CD14-positive monocyte (primary cell): ENCODE results near the gene PHOSPHO2. TPM values are rescaled to one million over a fixed set of nuclear protein-coding genes. Genes with fewer than 3 reads are reported as not detected.

ENCODE experiments used
- DNase-seq, 3 donors: peaks; one replicate each; pipeline ENCODE4 v3.0.0-alpha.2; 2011 to 2022
- H2AFZ ChIP-seq: 2 replicates; pipeline ENCODE4 v1.6.0; 2012; ENCODE audit warnings: mild to moderate bottlenecking, low read depth, low read length, inconsistent platforms; ENCODE audit not compliant: insufficient read depth, poor library complexity, severe bottlenecking
- H3K27ac ChIP-seq, 2 donors: 1 replicate in 1 of 2; 2 replicates in 1 of 2; pipeline ENCODE4 v1.5.1; 2012 to 2013; ENCODE audit warnings: low read length in 2 of 2, control low read depth in 1 of 2, inconsistent platforms in 1 of 2, low read depth in 1 of 2, mild to moderate bottlenecking in 1 of 2
- H3K27me3 ChIP-seq, 2 donors: one replicate each; pipeline versions ENCODE4 v1.6.0 to v1.6.1; 2011 to 2013; ENCODE audit warnings: low read length in 2 of 2; ENCODE audit not compliant: control insufficient read depth in 2 of 2, insufficient read depth in 2 of 2
- H3K36me3 ChIP-seq, 2 donors: replicated peaks in 1 of 2; 1 replicate in 1 of 2; 2 replicates in 1 of 2; pipeline versions ENCODE4 v1.5.1 to v1.6.1; 2012 to 2013; ENCODE audit warnings: low read length in 2 of 2, control low read depth in 1 of 2, inconsistent platforms in 1 of 2, mild to moderate bottlenecking in 1 of 2; ENCODE audit not compliant: insufficient read depth in 2 of 2, control insufficient read depth in 1 of 2
- H3K4me1 ChIP-seq, 2 donors: 1 replicate in 1 of 2; 2 replicates in 1 of 2; pipeline versions ENCODE4 v1.5.1 to v1.6.1; 2012 to 2013; ENCODE audit warnings: low read length in 2 of 2, control low read depth in 1 of 2, inconsistent platforms in 1 of 2, mild to moderate bottlenecking in 1 of 2, moderate library complexity in 1 of 2; ENCODE audit not compliant: insufficient read depth in 2 of 2, control insufficient read depth in 1 of 2
- H3K4me2 ChIP-seq: replicated peaks from 2 replicates; pipeline ENCODE3; 2012; ENCODE audit warnings: low read length, moderate library complexity, mild to moderate bottlenecking; ENCODE audit not compliant: poor library complexity, severe bottlenecking; ENCODE audit errors: extremely low read depth
- H3K4me3 ChIP-seq, 3 experiments: fragments of 200-600 bp in 1 of 3; sonication (generic) in 1 of 3; replicated peaks in 1 of 3; 1 replicate in 2 of 3; 2 replicates in 1 of 3; pipeline ENCODE4 v1.5.1; 2011 to 2013; ENCODE audit warnings: low read length in 3 of 3, mild to moderate bottlenecking in 3 of 3, control low read depth in 2 of 3, low read depth in 2 of 3, inconsistent platforms in 1 of 3, moderate library complexity in 1 of 3
- H3K79me2 ChIP-seq: 2 replicates; pipeline ENCODE4 v1.6.0; 2012; ENCODE audit warnings: mild to moderate bottlenecking, control low read depth, inconsistent platforms, low read length, moderate library complexity; ENCODE audit not compliant: insufficient read depth
- H3K9ac ChIP-seq: 2 replicates; pipeline ENCODE4 v1.6.0; 2017; ENCODE audit warnings: low read length, mild to moderate bottlenecking; ENCODE audit not compliant: insufficient read depth, poor library complexity, severe bottlenecking
- H3K9me3 ChIP-seq, 2 donors: replicated peaks in 1 of 2; 1 replicate in 1 of 2; 2 replicates in 1 of 2; pipeline versions ENCODE4 v1.5.1 to v1.6.1; 2012 to 2013; ENCODE audit warnings: low read length in 2 of 2, control low read depth in 1 of 2; ENCODE audit not compliant: control insufficient read depth in 1 of 2, insufficient read depth in 1 of 2
- H4K20me1 ChIP-seq: 2 replicates; pipeline ENCODE4 v1.6.0; 2012; ENCODE audit warnings: mild to moderate bottlenecking, low read length, control low read depth, moderate library complexity; ENCODE audit not compliant: insufficient read depth
- H3K27ac Mint-ChIP-seq, 7 donors: one replicate each; pipeline ENCODE4 v1.8.0; 2020; ENCODE audit warnings: mild to moderate bottlenecking in 7 of 7, mixed read lengths in 7 of 7, moderate library complexity in 6 of 7, inconsistent platforms in 2 of 7
- H3K27me3 Mint-ChIP-seq, 3 donors: one replicate each; pipeline ENCODE4 v1.8.0; 2021 to 2022; ENCODE audit warnings: low read depth in 3 of 3, mild to moderate bottlenecking in 3 of 3, mixed read lengths in 3 of 3, moderate library complexity in 3 of 3, inconsistent platforms in 1 of 3
- H3K36me3 Mint-ChIP-seq, 2 donors: one replicate each; pipeline ENCODE4 v1.8.0; 2020; ENCODE audit warnings: mixed read lengths in 2 of 2, inconsistent platforms in 1 of 2, mild to moderate bottlenecking in 1 of 2
- H3K4me1 Mint-ChIP-seq: one replicate; pipeline ENCODE4 v1.8.0; 2020; ENCODE audit warnings: mild to moderate bottlenecking, mixed read lengths
- H3K4me3 Mint-ChIP-seq, 2 donors: one replicate each; pipeline ENCODE4 v1.8.0; 2020; ENCODE audit warnings: mild to moderate bottlenecking in 2 of 2, mixed read lengths in 2 of 2, moderate library complexity in 1 of 2
- H3K9me3 Mint-ChIP-seq, 7 donors: one replicate each; pipeline ENCODE4 v1.8.0; 2020 to 2022; ENCODE audit warnings: mixed read lengths in 7 of 7, mild to moderate bottlenecking in 6 of 7, moderate library complexity in 6 of 7, inconsistent platforms in 2 of 7
- WGBS: methylation state at CpG from one replicate; pipeline ENCODE4 v1.1.5; 2013; ENCODE audit warnings: missing lambda C conversion rate; ENCODE audit not compliant: insufficient coverage; 5-methylcytosine and 5-hydroxymethylcytosine counted together
- intact Hi-C, 2 donors: fragments of 100-400 bp; cut with micrococcal nuclease; formaldehyde crosslinking; loops; one replicate each; pipeline versions ENCODE4 v1.15.0 to v1.15.1; 2023
- polyA plus RNA-seq, 3 donors: library from polyadenylated mRNA; depleted of rRNA in 1 of 3; unstranded in 2 of 3; stranded (reverse) in 1 of 3; fragments of 300-500 nt in 2 of 3; fragments of >200 nt in 1 of 3; fragmentation: Illumina TruSeq in 2 of 3; gene quantifications; 1 replicate in 2 of 3; 2 replicates in 1 of 3; pipeline ENCODE4 v1.2.3, GENCODE V29; 2012 to 2021
- TF ChIP-seq, protein P1 (sequence below): fragments of 200-600 bp; IDR thresholded peaks from one replicate; pipeline ENCODE4 v1.8.0; 2022; ENCODE audit warnings: antibody characterized with exemption, mild to moderate bottlenecking

Gene PHOSPHO2
- polyA plus RNA-seq, 3 donors, result 0.53 to 1.2 (median 0.74) TPM

DNA sequence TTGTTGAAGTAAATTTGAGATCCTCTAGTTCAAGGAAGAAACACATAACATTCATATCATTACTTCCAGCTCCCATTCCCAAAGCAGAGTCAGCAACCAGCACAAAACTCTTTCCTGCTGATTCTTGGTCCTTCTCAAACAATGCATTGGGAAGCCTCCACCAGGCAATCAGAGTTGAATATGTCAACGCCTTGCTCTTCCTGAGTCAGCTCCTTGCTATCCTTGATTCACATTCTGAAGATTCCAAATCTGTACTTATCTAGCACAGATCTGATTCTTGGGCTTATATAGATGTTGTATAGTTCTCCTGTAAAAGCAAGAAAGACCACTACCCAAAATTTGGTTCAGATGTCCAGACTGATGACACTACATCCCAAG, 29.7 kb upstream of the PHOSPHO2 start:
- H3K4me1 ChIP-seq, result peaks cover 0 to 2% of the 10 kb centered on the region in 2 donors
- H3K79me2 ChIP-seq, result no peaks in the 10 kb centered on the region
- H3K36me3 ChIP-seq, result no peaks in the 10 kb centered on the region
- no peak overlapping the region for H3K27ac ChIP-seq
- no peaks in the 10 kb centered on the region for H3K36me3 Mint-ChIP-seq
- H3K4me3 Mint-ChIP-seq, result no peak overlapping the region
- no peaks in the 10 kb centered on the region for H3K9me3 ChIP-seq
- TF ChIP-seq, protein P1, sequence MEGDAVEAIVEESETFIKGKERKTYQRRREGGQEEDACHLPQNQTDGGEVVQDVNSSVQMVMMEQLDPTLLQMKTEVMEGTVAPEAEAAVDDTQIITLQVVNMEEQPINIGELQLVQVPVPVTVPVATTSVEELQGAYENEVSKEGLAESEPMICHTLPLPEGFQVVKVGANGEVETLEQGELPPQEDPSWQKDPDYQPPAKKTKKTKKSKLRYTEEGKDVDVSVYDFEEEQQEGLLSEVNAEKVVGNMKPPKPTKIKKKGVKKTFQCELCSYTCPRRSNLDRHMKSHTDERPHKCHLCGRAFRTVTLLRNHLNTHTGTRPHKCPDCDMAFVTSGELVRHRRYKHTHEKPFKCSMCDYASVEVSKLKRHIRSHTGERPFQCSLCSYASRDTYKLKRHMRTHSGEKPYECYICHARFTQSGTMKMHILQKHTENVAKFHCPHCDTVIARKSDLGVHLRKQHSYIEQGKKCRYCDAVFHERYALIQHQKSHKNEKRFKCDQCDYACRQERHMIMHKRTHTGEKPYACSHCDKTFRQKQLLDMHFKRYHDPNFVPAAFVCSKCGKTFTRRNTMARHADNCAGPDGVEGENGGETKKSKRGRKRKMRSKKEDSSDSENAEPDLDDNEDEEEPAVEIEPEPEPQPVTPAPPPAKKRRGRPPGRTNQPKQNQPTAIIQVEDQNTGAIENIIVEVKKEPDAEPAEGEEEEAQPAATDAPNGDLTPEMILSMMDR, result no peak
- H2AFZ ChIP-seq, result no peak overlapping the region
- intact Hi-C loops, result no loop called here
- H3K4me3 ChIP-seq, result no peak overlapping the region
- no peak for DNase-seq
- peak overlapping the region in 1 of 7 donors; percentile 2 for H3K27ac Mint-ChIP-seq
- H3K9ac ChIP-seq, result no peak overlapping the region
- H3K4me1 Mint-ChIP-seq, result peaks cover 7% of the 10 kb centered on the region
- H3K4me2 ChIP-seq, result no peak overlapping the region
- peaks cover 0 to 3% (median 0%) of the 10 kb centered on the region in 7 donors for H3K9me3 Mint-ChIP-seq
- no peaks in the 10 kb centered on the region for H4K20me1 ChIP-seq
- H3K27me3 Mint-ChIP-seq, result peaks cover 0 to 3% (median 2%) of the 10 kb centered on the region in 3 donors
- H3K27me3 ChIP-seq, result no peaks in the 10 kb centered on the region
- WGBS, result no CpG with 5 or more reads among the region's 1 CpG

DNA sequence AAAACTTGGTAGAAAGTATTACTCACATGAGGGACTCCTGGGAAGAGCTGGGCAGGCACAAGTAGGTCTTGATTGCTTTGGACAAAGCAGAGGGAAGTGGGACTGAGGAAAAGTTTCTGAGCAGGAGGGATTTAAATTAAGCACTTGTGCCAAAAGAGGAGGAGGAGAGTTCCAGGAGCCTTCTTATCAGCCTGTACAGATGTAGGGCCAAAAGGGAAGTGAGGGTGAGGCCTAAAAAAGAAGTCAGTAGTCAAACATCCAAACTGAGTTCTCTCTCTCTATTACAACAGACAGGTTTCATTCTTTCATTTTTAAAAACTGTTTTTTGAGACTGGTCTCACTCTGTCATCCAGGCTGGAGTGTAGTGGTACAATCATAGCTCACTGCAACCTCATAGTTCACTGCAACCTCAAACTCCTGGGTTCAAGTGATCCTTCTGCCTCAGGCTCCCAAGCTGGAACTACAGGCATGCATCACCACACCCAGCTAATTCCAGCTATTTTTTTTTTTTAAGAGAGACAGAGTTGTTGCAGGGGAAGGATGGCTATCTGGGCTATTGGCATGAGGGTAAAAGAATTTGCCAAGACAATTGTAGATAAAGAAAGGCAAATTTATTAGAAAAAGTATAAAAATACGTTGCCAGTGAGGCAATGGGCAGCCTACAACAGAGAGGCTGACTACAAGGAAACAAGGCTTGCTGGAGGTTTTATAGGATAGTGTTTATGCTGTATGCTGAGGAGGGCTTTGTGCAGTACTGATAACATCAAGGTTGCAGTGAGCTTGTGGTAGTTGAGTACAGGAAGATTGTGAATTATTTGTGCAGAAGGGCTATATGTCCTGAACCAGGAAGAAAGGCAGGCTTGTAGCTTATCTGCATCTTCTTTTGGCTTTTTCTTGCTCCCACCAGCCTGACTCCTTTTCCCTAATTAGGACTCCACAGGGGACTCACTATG, 29.0 kb upstream of the PHOSPHO2 start:
- Histone ChIP-seq H3K27me3 (no peaks in the 10 kb centered on the region), H3K9me3 (no peaks in the 10 kb centered on the region), H3K9ac (no peak overlapping the region), H2AFZ (no peak overlapping the region), H3K79me2 (no peaks in the 10 kb centered on the region), H3K4me2 (no peak overlapping the region), H3K27ac (no peak overlapping the region), H3K4me1 (no peaks in the 10 kb centered on the region), H3K4me3 (no peak overlapping the region), H4K20me1 (no peaks in the 10 kb centered on the region), H3K36me3 (no peaks in the 10 kb centered on the region)
- no peaks in the 10 kb centered on the region for H3K36me3 Mint-ChIP-seq
- peaks cover 0 to 3% (median 2%) of the 10 kb centered on the region in 3 donors for H3K27me3 Mint-ChIP-seq
- H3K4me3 Mint-ChIP-seq, result no peak overlapping the region
- no peak for DNase-seq
- 43% methylated on average over 1 of the region's 1 CpG for WGBS
- intact Hi-C loops, result no loop called here
- TF ChIP-seq, protein P1, result no peak
- H3K9me3 Mint-ChIP-seq, result peaks cover 0 to 3% (median 0%) of the 10 kb centered on the region in 7 donors
- H3K4me1 Mint-ChIP-seq, result peaks cover 5% of the 10 kb centered on the region
- peak overlapping the region in 2 of 7 donors; percentile 2 to 38 for H3K27ac Mint-ChIP-seq
